ENCODE results near the gene IGSF21. TPM values are rescaled to one million over a fixed set of nuclear protein-coding genes. Genes with fewer than 3 reads are reported as not detected.

Gene IGSF21
- polyA plus RNA-seq, 1 donor (not counting 4 experiments of a cell fraction or from before 2014, with no cell fraction given) = not detected

DNA sequence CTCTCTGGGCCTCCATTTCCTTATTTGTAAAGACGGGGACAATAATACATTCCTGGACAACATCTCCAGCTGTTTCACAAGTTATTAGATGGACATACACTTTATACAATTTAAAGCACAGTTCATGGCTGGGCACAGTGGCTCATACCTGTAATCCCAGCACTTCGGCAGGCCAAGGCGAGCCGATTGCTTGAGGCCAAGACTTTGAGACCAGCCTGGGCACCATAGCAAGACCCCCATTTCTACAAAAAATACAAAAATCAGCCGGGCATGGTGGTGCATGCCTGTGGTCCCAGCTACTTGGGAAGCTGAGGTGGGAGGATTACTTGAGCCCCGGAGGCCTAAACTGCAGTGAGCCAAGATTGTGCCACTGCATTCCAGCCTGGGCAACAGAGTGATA lies 34.1 kb downstream of the IGSF21 start:
- Histone ChIP-seq H3K27ac (ENCODE audit: control insufficient read depth, insufficient read depth, low read length) (no peak overlapping the region), H2AFZ (ENCODE audit: control insufficient read depth, low read length) (no peak overlapping the region), H3K27me3 (ENCODE audit: control insufficient read depth, extremely low read depth, insufficient read depth, low read length) (no peaks in the 10 kb centered on the region), H3K4me2 (ENCODE audit: control insufficient read depth, extremely low read depth, insufficient read depth, low read depth, low read length) (no peak overlapping the region), H3K4me3 (ENCODE audit: control insufficient read depth in 2 of 3, extremely low read depth in 1 of 3, insufficient read depth in 2 of 3, low read depth in 1 of 3, low read length in 3 of 3) (no peak overlapping the region), H3K79me2 (ENCODE audit: control insufficient read depth, insufficient read depth, low read length) (no peaks in the 10 kb centered on the region), H4K20me1 (ENCODE audit: control insufficient read depth, extremely low read depth, insufficient read depth, low read length) (no peaks in the 10 kb centered on the region), H3K4me1 (ENCODE audit: control insufficient read depth, extremely low read depth, insufficient read depth, low read length) (no peaks in the 10 kb centered on the region), H3K36me3 (ENCODE audit: control insufficient read depth in 2 of 2, extremely low read depth in 1 of 2, insufficient read depth in 2 of 2, low read length in 2 of 2) (no peaks in the 10 kb centered on the region), H3K9ac (ENCODE audit: control insufficient read depth, extremely low read depth, insufficient read depth, low read length) (no peak overlapping the region), H3K9me1 (ENCODE audit: control insufficient read depth, extremely low read depth, insufficient read depth, low read length) (no peaks in the 10 kb centered on the region), H3K9me3 (ENCODE audit: control insufficient read depth, low read depth, low read length) (no peaks in the 10 kb centered on the region)
- dilution Hi-C loops (cut with MboI; ENCODE audit: extremely low pct_ligation_motif_present, low sequenced_read_pairs) = no loop called here
- FAIRE-seq (no peak), DNase-seq (ENCODE audit: low read depth, low spot score) (no peak)
- TF ChIP-seq EZH2 (IDR thresholded peaks at IDR 0.05; ENCODE audit: low read length) = no peak
- TF ChIP-seq, protein P1, sequence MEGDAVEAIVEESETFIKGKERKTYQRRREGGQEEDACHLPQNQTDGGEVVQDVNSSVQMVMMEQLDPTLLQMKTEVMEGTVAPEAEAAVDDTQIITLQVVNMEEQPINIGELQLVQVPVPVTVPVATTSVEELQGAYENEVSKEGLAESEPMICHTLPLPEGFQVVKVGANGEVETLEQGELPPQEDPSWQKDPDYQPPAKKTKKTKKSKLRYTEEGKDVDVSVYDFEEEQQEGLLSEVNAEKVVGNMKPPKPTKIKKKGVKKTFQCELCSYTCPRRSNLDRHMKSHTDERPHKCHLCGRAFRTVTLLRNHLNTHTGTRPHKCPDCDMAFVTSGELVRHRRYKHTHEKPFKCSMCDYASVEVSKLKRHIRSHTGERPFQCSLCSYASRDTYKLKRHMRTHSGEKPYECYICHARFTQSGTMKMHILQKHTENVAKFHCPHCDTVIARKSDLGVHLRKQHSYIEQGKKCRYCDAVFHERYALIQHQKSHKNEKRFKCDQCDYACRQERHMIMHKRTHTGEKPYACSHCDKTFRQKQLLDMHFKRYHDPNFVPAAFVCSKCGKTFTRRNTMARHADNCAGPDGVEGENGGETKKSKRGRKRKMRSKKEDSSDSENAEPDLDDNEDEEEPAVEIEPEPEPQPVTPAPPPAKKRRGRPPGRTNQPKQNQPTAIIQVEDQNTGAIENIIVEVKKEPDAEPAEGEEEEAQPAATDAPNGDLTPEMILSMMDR (optimal IDR thresholded peaks at IDR 0.05 in 1 of 3, IDR thresholded peaks at IDR 0.05 in 1 of 3, conservative IDR thresholded peaks at IDR 0.05 in 1 of 3; ENCODE audit: extremely low read depth in 1 of 3, insufficient read depth in 2 of 3, low read length in 3 of 3) = no peak

GRCh38 chr1:18142471-18142870 lies 34.9 kb downstream of the IGSF21 start:
- Histone ChIP-seq H3K4me1 (ENCODE audit: control insufficient read depth, extremely low read depth, insufficient read depth, low read length) (no peaks in the 10 kb centered on the region), H3K4me3 (ENCODE audit: control insufficient read depth in 2 of 3, extremely low read depth in 1 of 3, insufficient read depth in 2 of 3, low read depth in 1 of 3, low read length in 3 of 3) (no peak overlapping the region), H3K9me3 (ENCODE audit: control insufficient read depth, low read depth, low read length) (no peaks in the 10 kb centered on the region), H3K27ac (ENCODE audit: control insufficient read depth, insufficient read depth, low read length) (no peak overlapping the region), H4K20me1 (ENCODE audit: control insufficient read depth, extremely low read depth, insufficient read depth, low read length) (no peaks in the 10 kb centered on the region), H3K36me3 (ENCODE audit: control insufficient read depth in 2 of 2, extremely low read depth in 1 of 2, insufficient read depth in 2 of 2, low read length in 2 of 2) (no peaks in the 10 kb centered on the region), H3K9ac (ENCODE audit: control insufficient read depth, extremely low read depth, insufficient read depth, low read length) (no peak overlapping the region), H3K4me2 (ENCODE audit: control insufficient read depth, extremely low read depth, insufficient read depth, low read depth, low read length) (no peak overlapping the region), H3K9me1 (ENCODE audit: control insufficient read depth, extremely low read depth, insufficient read depth, low read length) (no peaks in the 10 kb centered on the region), H3K27me3 (ENCODE audit: control insufficient read depth, extremely low read depth, insufficient read depth, low read length) (no peaks in the 10 kb centered on the region), H3K79me2 (ENCODE audit: control insufficient read depth, insufficient read depth, low read length) (no peaks in the 10 kb centered on the region), H2AFZ (ENCODE audit: control insufficient read depth, low read length) (no peak overlapping the region)
- dilution Hi-C loops (cut with MboI; ENCODE audit: extremely low pct_ligation_motif_present, low sequenced_read_pairs) = no loop called here
- DNase-seq (ENCODE audit: low read depth, low spot score) = no peak
- no peak for FAIRE-seq
- TF ChIP-seq EZH2 (IDR thresholded peaks at IDR 0.05; ENCODE audit: low read length) = no peak
- TF ChIP-seq, protein P1 (optimal IDR thresholded peaks at IDR 0.05 in 1 of 3, IDR thresholded peaks at IDR 0.05 in 1 of 3, conservative IDR thresholded peaks at IDR 0.05 in 1 of 3; ENCODE audit: extremely low read depth in 1 of 3, insufficient read depth in 2 of 3, low read length in 3 of 3) = no peak

All from keratinocyte (primary cell).